ENCODE results near the gene FANCF. TPM values are rescaled to one million over a fixed set of nuclear protein-coding genes. Genes with fewer than 3 reads are reported as not detected.
"Not testable (repeated sequence)": the region's sequence is repeated elsewhere in the genome, so short reads cannot be mapped to it uniquely, and the experiment has no call there.

Gene FANCF
- total RNA-seq, 1 donor from 2014 or later = 7.3 TPM

DNA sequence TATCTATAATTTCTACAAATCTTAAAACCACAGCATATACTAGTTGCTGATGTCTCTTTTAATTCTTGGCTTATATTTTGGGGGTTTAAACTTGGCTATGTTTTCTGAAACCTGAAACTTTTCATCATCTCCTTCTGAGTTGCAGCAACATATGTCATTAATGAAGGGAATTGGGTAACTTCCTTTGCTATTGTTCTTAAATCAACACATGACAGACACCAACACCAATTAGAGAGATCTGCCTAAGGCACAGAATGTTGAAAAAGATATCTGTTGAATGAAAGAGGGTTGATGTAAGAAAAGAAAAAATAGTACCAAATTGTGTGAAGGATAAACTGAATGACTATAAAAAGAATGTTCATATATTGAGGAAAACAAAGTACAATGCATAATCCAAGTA, 30.5 kb upstream of the FANCF start:
- intact Hi-C loops (cut with DNase I) = no loop called here
- H3K9me3 ChIP-seq = no peaks in the 10 kb centered on the region

DNA sequence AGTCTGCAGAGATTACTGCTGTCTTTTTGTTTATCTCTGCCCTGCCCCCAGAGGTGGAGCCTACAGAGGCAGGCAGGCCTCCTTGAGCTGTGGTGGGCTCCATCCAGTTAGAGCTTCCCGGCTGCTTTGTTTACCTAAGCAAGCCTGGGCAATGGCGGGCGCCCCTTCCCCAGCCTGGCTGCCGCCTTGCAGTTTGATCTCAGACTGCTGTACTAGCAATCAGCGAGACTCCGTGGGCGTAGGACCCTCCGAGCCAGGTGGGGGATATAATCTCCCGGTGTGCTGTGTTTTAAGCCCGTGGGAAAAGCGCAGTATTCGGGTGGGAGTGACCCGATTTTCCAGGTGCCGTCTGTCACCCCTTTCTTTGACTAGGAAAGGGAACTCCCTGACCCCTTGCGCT, 26.7 kb upstream of the FANCF start:
- H3K9me3 ChIP-seq; H3K27me3 ChIP-seq; ATAC-seq; H3K4me3 ChIP-seq; H3K36me3 ChIP-seq; intact Hi-C loops (cut with DNase I); DNase-seq; H3K27ac ChIP-seq; H3K4me1 ChIP-seq: not testable (repeated sequence)

More for the DNA sequence above, 30.5 kb upstream of the FANCF start:
- H3K27ac ChIP-seq = no peak overlapping the region
- H3K27me3 ChIP-seq = no peaks in the 10 kb centered on the region
- no peak for ATAC-seq
- H3K4me1 ChIP-seq = no peaks in the 10 kb centered on the region
- no peaks in the 10 kb centered on the region for H3K36me3 ChIP-seq
- no peak for DNase-seq
- TF ChIP-seq, protein P1, sequence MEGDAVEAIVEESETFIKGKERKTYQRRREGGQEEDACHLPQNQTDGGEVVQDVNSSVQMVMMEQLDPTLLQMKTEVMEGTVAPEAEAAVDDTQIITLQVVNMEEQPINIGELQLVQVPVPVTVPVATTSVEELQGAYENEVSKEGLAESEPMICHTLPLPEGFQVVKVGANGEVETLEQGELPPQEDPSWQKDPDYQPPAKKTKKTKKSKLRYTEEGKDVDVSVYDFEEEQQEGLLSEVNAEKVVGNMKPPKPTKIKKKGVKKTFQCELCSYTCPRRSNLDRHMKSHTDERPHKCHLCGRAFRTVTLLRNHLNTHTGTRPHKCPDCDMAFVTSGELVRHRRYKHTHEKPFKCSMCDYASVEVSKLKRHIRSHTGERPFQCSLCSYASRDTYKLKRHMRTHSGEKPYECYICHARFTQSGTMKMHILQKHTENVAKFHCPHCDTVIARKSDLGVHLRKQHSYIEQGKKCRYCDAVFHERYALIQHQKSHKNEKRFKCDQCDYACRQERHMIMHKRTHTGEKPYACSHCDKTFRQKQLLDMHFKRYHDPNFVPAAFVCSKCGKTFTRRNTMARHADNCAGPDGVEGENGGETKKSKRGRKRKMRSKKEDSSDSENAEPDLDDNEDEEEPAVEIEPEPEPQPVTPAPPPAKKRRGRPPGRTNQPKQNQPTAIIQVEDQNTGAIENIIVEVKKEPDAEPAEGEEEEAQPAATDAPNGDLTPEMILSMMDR (IDR thresholded peaks at IDR 0.05) = no peak
- no peak overlapping the region for H3K4me3 ChIP-seq

DNA sequence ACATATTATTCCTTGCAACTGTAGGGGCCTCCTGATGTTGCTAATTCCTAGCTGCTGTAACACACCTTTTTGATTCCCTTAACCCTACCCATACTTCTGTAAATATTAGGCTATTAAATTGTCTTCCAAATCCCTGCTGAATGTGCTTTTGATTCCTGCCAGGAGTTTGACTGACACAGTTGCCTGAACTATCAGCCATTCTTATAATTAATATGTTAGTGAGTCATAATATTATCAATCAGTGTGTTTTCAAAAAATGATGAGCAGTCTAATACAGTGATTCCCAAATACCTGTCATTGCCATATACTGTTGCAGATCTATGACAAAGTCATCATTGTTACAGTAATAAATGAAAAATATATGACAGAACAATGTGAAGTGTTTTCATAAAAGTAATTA, 15.9 kb upstream of the FANCF start:
- TF ChIP-seq, protein P1 (IDR thresholded peaks at IDR 0.05) = no peak
- DNase-seq = no peak
- Histone ChIP-seq H3K27ac (no peak overlapping the region), H3K27me3 (no peaks in the 10 kb centered on the region), H3K4me3 (no peak overlapping the region), H3K9me3 (no peaks in the 10 kb centered on the region), H3K36me3 (no peaks in the 10 kb centered on the region), H3K4me1 (no peaks in the 10 kb centered on the region)
- no peak for ATAC-seq
- intact Hi-C loops (cut with DNase I) = no loop called here

GRCh38 chr11:22640862-22641261, 15.2 kb upstream of the FANCF start:
- DNase-seq (no peak), ATAC-seq (no peak)
- intact Hi-C loops (cut with DNase I) = no loop called here
- Histone ChIP-seq H3K4me3 (no peak overlapping the region), H3K9me3 (no peaks in the 10 kb centered on the region), H3K36me3 (no peaks in the 10 kb centered on the region), H3K4me1 (no peaks in the 10 kb centered on the region), H3K27ac (no peak overlapping the region), H3K27me3 (no peaks in the 10 kb centered on the region)
- TF ChIP-seq, protein P1 (IDR thresholded peaks at IDR 0.05) = no peak

- DNase-seq = no peak
- Histone ChIP-seq H3K27me3 (no peaks in the 10 kb centered on the region), H3K36me3 (no peaks in the 10 kb centered on the region), H3K27ac (no peak overlapping the region), H3K9me3 (no peaks in the 10 kb centered on the region), H3K4me3 (no peak overlapping the region), H3K4me1 (no peaks in the 10 kb centered on the region)
- intact Hi-C loops (cut with DNase I) = no loop called here
- TF ChIP-seq, protein P1 (IDR thresholded peaks at IDR 0.05) = no peak
- peak; percentile 9 for ATAC-seq
Observed at GRCh38 chr11:22635689-22636088, 10.1 kb upstream of the FANCF start.

- Histone ChIP-seq H3K27me3 (no peaks in the 10 kb centered on the region), H3K27ac (no peak overlapping the region), H3K4me1 (no peaks in the 10 kb centered on the region), H3K36me3 (no peaks in the 10 kb centered on the region), H3K4me3 (no peak overlapping the region), H3K9me3 (no peaks in the 10 kb centered on the region)
- ATAC-seq = peak; percentile 24
- no peak for DNase-seq
- intact Hi-C loops (cut with DNase I) = no loop called here
- TF ChIP-seq, protein P1 (IDR thresholded peaks at IDR 0.05) = no peak
Observed at GRCh38 chr11:22634897-22635629, 9.4 kb upstream of the FANCF start.

Measured in upper lobe of right lung (tissue), 1 donor.